HG03045 (cell line): ENCODE data around the gene EFNA5.

Source experiments
- ATAC-seq: cut with Tn5 transposase; IDR thresholded peaks from one replicate; pipeline ENCODE4 v1.9.1; 2021; ENCODE audit warnings: mild to moderate bottlenecking, moderate library complexity; ENCODE audit not compliant: unreplicated experiment

EFNA5 gene

DNA sequence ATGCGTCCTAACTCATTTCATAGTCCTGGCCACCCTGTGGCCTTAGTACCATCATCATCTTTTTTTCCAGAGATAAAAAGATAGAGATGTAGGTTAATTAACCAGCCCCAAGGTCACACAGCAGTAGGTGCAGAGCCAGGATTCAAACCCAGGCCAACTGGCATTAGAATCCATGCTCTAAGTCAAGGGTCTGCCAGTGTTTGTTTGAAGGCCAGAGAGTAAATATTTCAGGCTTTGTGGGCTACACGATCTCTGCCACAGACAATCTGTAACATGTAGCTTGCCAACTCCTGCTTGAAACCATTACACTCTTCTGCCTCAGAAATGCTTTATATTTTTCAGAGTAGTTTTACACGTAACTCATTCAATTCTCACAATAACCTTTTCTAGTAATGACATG is 119.6 kb downstream of the EFNA5 start:
- ATAC-seq = no peak

- ATAC-seq = no peak
Observed at GRCh38 chr5:107549567-107549966, 121.2 kb downstream of the EFNA5 start.

DNA sequence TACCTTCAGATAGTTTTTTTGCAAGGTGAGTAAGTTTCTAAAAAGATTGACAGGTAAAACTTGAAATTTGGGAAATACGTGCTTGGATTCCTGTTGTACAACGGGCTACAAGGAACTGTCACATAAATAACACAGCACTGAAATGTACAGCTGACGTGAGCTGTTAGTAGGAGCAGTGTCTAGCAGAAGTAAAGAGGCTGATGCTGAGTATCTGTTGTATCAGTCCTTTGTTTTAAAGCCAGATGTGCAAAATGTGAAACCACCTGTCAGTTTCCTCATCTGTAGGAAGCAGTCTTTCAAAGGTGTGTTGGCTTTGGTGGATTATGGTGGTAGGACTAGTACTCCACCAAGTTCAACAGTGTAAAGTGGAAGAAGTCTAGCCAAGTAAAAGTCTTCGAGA is 122.3 kb downstream of the EFNA5 start:
- no peak for ATAC-seq

DNA sequence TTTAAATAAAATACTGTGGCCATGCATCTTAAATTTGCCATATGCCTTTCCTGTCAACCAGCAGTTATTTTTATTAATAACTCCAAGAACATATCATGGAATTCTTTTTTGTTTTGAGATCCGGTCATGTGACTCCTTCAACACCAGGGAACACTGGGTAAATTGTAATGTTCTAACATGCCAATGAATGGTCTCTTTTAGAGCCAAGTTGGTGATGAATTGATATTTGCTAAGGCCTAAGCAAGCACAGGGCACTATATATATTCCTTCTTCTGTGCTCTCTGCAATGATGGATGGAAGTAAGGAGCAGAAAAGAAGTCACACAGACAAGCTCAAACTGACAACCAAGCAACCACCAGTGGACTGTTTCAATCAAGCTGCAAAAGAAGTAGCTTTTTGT is 124.0 kb downstream of the EFNA5 start:
- no peak for ATAC-seq

- no peak for ATAC-seq
Observed at GRCh38 chr5:107545486-107545885, 125.3 kb downstream of the EFNA5 start.

DNA sequence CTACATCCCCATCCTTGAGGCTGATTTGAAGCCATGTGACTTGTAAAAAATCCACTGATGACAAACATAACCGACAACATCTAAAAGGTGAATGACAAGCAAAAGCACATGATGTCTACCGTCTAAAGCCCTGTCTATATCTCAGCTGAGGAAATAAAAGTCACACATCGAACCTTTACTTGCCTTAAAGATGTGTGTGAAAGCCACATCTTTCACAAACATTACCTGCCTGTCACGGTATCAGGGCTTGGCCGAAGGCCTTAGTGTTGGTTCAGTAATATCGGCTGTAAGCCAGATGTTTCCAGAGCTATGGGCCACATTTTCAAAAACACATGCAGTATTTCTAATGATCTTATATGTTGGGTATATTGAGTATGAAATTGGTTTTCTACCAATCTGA is 125.8 kb downstream of the EFNA5 start:
- no peak for ATAC-seq

DNA sequence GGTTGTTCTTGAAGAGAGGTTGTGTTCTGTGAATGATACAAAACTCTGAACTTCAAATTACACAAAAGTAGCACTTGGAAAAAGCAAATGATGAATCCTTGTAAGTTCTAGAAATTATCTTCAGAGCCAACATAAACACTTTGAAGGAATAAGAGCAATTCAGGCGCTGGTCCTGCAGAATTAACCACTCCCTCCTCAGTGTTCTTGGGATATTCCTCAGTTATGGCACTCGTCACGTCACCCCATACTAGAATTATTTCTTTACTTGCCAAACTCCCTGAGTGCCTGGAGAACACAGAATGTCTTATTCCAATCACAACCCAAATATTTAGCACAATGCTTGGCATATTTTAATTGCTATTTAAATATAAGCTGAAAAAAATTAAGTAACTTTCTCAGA is 126.3 kb downstream of the EFNA5 start:
- no peak for ATAC-seq

GRCh38 chr5:107543868-107544267 is 126.9 kb downstream of the EFNA5 start:
- ATAC-seq = no peak

- ATAC-seq = no peak
Observed at GRCh38 chr5:107542831-107543231, 127.9 kb downstream of the EFNA5 start.

DNA sequence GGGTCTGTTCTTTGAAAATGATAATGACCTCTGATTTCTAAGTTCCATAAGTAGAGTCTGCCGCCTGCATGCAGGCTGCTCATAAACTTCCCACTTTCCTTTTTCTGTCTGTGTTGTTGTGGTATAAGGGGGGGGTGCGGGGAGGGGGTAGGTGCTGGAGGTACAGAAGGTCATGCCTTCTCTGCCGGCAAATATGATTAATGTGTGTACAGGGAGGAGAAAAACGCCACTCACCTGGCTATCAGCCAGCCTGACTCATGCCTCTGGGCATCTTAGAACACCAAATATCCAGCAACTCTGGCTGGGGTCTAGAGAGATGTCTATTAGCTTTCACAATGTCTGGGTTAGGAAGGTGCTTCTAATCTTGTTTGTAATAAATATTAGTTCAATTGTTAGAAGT is 128.3 kb downstream of the EFNA5 start:
- no peak for ATAC-seq

DNA sequence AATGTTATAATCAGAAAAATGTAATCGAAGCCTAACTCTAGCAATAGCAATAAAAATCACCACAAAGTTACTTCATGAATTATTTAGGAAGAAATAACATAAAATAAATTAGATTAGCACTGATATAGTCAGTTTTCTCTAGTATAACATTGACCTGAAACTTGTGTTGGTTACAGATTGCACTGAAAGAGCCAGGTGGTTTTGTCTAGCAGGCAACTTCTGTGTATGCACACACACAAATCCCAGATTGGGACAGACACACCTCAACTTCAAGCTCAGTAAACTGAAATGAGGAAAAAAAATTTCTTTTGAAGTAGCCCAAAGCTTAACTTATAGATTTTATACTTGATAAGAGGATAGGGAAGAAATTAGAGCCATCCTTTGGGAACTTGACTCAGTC is 129.3 kb downstream of the EFNA5 start:
- ATAC-seq = no peak

DNA sequence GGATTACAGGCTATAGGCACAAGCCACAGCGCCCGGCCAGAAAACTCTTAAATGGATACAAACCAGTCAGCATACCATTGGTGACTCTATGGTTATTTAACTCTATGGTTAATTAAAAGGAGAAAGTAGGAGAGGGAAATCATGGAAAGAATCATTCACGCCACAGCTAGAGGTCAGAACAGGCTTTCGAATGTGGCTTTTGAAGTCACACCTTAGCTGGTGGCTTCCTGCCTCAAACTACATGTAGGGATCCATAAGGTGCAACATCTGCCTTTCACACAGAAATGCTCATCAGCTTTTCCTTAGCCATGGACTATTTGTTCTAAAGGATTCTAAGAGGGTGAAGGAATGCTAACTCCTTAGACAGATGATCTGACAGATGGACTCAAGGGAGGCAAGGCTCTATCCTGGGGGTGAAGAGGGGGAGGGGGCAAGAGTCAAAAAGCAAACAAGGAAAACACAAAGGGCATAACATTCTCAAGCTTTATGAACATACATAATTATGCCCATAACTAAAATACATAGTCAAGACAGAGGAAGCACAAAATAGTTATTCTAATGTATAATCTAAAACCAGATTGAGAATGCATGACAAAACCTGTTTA is 130.9 kb downstream of the EFNA5 start:
- ATAC-seq = no peak

DNA sequence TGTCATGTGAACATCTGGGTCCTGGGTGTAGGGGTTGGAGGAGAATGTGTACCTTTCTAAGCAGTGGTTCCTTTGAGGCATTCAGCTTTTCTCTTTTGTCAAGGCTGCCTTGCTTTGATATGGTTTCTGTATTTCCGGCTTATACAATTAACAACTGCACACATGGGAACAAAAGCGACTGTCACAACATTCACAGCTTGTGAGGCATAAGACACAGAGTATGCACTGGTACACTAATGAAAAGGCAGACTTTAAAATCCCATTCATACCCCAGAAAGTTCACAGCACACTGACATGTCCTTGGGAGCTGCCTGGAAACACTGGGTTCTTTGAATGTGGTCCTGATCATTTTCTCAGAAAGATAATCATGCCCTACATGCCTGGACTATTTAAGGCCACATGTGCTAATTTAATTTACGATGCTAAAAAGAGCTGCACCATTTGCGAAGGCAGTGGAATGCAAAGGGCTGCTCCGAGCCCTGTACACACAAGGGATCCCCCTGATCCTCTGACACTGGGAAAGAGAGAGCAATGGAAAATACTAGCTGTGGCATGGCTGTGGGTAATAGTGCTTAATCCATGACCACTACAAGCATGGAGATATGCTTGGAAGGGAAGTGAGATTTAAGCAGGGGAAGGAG is 131.8 kb downstream of the EFNA5 start:
- ATAC-seq = no peak

GRCh38 chr5:107538331-107538730 is 132.4 kb downstream of the EFNA5 start:
- ATAC-seq = no peak

DNA sequence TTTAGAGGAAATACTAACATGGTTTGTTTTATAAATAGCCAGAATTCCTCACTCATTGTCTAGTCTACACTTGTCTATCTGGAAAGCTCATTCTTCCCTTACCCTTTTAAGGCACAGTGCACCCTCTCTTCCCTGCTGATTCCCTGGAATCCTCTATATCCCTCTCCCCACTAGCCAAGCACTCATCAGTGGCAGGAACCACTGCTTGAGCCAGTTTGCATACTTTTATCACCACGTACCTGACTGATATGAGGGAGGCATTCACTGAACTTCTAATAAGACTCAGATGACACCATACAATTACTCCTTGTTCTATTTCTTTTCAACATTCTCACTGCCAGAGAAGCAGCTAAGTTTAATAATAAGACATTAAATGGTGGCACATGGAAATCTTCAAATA is 134.9 kb downstream of the EFNA5 start:
- no peak for ATAC-seq

DNA sequence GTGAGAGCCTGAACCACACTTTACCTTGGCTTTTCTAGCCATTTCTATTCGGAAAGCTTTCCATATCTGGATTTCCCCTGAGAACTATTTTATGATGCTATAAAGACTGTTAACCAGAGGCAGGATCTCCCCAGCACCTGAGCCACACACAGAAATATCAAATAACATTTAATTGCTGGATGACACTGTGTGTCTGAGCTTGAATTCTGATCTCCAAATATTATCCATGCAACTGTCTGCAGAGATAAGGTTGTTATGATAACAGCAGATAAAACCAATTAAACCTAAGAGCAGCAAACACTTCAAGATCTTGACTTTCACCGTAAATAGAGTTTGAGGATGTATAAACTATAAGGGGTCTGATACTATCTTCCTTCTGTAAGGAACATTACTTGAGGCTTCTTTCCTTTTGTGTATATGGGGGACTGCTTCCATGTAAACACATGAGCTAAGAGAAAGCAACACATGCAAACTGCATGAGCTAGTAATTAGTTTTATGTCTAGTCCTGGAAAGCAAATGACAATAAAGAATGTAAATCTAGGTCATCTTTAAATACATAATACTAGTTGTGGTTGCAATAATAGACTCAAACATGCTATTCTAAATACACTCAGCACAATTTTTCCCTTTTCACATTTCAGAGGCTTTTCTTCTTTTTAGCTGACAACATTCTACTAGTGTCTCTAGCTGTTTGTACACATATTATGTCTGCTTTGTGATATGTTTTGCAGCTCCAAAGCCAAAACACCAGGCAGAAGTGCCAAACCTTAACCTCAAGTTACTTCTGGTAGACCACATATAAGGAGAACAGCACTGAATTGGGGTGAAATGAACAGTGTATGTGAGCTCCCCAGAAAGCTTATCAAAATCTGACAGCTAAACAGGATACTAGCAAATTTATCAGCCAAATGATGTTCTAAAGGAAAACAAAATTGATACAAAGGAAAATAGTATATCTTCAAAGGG is 136.5 kb downstream of the EFNA5 start:
- no peak for ATAC-seq

- ATAC-seq = no peak
Observed at GRCh38 chr5:107532916-107533315, 137.8 kb downstream of the EFNA5 start.

DNA sequence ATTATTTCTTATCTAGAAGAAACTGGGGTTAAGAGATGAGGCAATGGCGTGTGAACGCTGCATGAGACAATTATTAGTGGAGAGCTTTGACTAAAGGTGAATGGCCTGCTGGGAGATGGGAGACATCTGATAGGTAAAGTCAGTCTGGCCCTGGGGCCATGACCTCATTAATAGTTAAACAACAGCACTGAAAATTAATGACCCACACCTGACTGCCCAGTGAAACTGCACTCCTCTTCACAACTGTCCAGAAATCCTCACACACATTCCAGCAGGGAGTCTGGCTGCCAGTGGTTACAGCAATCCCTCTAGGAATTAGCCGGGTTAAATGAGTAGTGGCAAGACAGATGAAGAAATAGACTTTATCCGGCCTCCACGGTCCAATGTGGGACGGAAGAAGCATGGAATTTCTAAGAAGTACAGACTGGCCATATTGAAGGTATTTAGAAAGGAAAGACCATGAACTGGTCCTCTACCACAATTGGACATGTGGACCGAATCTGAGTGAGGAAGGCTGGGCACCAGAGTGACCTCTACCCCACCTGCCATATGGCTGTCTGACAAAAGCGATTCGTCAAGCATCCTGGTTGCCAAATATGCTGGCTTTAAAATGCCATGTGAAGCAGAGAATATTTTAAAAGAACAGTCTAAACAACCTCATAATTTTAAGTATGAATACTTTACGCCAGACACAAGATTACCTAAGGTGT is 138.4 kb downstream of the EFNA5 start:
- no peak for ATAC-seq

GRCh38 chr5:107531308-107531707 is 139.4 kb downstream of the EFNA5 start:
- ATAC-seq = no peak

DNA sequence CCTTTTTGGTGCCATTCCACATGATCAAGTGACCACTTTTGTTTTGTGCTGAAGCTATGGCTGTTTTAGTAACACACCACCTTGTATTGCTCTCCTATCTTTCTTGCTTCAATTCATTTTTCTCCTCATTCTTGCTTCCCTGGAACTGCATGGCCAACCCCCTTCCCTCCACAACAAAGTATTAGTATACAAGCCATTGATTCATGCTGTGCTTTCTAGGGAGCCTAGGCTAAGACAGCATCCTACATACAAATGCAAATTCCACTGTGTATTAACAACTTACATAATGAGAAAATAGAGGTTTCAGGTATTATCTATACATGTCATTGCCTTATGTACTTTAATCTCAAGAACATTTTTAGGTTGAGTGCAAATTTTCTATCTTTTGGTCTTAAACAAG is 141.1 kb downstream of the EFNA5 start:
- no peak for ATAC-seq

DNA sequence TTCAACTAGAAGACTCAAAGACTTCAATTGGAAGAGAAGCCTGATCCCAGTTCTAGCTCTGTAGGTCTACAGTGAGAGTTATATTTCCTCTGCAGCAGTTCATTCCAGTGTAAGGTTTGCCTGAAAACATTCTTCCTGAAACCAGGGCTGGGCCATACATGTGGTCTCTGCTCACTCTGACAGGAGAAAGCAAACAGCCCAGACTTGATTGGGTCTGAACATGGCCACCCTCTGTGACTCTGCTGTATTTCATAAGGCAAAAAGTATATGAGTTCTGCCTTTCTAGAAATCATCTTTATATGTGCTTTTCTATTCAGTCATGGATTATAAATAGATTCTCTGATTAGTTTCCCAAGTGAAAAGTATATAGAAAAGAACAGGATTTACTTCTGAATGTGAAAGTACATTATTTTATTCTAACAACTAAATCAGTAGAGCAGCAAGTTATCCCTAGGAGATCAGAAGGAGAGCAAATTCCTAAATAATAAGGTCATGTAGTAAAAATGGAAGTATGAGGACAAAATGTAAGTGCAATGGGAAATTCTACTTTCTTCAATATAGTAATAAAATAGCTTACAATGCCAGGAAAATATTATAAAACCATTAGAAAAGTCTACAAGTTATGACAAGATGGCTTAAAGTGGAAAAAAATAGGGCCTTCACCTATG is 144.3 kb downstream of the EFNA5 start:
- ATAC-seq = no peak
